ENCODE measurements around the gene FKBP1A. TPM values are rescaled to one million over a fixed set of nuclear protein-coding genes. Genes with fewer than 3 reads are reported as not detected.
"Not testable (repeated sequence)": the region's sequence is repeated elsewhere in the genome, so short reads cannot be mapped to it uniquely, and the experiment has no call there.

Gene FKBP1A
- total RNA-seq, 1 experiment from 2014 or later = 158 TPM

DNA sequence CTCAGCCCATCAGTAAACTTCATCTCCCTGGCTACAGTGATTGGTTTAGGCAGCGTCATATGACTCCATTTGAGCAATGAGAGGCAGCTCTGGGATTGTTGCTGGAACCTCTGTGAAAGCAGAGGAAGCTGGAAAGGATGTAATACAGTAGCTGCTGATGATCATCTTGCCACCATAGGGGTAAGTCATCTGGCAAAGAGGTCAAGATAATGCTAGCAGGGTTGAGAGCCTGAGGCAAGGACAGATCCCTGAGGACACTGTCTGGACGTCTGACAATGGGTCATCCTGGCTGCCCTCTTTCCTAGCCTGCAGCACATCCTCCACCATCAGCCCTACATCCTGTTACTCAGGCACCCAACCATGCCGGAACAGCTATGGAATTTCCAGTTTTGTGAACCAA, 25.5 kb upstream of the FKBP1A start:
- DNase-seq (ENCODE audit: low spot score) = no peak
- in situ Hi-C loops (cut with HindIII; ENCODE audit: low sequenced_read_pairs) = no loop called here

GRCh38 chr20:1417790-1418189, 24.9 kb upstream of the FKBP1A start:
- DNase-seq (ENCODE audit: low spot score) = no peak
- in situ Hi-C loops (cut with HindIII; ENCODE audit: low sequenced_read_pairs) = no loop called here

DNA sequence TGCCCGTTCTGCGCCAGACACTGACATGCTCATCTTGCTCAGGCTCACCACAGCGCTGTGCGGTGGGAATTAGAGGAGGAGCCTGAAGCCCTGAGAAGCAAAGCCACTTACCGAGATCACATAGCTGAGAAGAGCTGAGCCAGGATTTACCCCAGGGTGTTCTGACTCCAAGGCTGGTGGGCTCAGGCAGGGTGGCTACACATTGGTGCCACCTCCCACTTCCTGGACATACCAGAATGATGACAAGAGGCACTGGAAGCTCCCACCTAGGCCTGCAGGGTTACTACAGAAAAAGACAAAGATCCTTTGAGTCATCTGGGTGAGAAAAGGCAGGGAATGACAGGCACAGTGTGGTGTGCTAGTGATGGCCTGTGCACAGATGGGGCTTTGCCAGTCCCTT, 24.4 kb upstream of the FKBP1A start:
- no peak for DNase-seq (ENCODE audit: low spot score)
- in situ Hi-C loops (cut with HindIII; ENCODE audit: low sequenced_read_pairs) = no loop called here

DNA sequence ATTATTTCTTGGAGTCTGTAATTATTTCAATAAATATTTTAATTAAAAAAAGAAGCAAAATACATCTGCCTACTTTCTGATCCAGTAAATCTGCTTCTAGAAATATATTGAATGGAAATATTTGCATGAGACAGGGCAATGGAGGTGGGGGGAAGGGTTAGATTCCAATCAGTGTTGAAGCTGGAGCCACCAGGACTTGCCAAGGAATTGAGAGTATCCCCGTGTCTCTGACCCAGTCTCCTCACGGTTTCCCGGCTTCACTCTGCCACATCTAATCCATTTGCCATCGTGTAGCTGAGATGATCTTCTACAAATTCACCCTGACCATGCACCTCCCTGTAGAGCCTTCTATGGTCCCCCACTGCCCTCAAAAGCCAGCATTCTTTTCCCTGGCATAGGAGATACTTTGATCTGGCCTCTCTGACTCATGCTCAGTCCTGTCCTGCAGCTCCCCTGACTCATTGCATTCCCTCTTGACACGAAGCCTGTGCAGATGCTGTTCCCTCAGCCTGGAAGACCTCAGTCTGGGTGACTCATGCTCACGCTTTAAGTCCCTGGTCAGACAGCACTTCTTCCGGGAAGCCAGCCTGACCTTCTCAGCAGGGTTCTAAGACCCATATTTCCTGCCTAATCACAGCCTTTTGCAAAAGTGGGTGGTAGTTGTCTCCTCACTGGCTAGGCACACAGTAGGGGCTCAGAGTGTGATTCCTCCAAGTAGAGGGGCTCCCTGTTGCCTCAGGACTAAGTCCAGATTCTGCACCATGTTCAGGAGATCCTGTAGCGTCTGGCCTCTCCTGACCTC, 23.0 kb upstream of the FKBP1A start:
- DNase-seq (ENCODE audit: low spot score) = peak; percentile 12
- in situ Hi-C loops (cut with HindIII; ENCODE audit: low sequenced_read_pairs) = no loop called here

DNA sequence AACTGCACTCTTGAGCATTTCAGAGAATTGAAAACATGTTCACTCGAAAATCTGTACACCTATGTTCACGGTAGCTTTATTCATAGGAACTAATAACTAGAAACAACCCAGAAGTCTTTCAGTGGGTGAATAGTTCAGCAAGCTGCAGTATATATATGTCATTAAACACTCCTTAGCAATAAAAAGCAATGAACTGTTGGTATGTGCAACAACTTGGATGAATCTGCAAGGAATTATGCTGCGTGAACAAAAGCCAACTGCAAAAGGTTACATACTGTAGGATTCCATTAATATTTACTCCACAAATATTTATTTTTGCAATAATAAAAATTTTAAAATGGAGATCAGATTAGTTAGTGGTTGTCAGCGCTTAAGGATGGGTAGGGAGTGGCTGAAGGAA, 22.1 kb upstream of the FKBP1A start:
- DNase-seq (ENCODE audit: low spot score) = no peak
- in situ Hi-C loops (cut with HindIII; ENCODE audit: low sequenced_read_pairs) = no loop called here

- in situ Hi-C loops (cut with HindIII; ENCODE audit: low sequenced_read_pairs) = no loop called here
- no peak for DNase-seq (ENCODE audit: low spot score)
Observed at GRCh38 chr20:1405801-1406200, 12.9 kb upstream of the FKBP1A start.

DNA sequence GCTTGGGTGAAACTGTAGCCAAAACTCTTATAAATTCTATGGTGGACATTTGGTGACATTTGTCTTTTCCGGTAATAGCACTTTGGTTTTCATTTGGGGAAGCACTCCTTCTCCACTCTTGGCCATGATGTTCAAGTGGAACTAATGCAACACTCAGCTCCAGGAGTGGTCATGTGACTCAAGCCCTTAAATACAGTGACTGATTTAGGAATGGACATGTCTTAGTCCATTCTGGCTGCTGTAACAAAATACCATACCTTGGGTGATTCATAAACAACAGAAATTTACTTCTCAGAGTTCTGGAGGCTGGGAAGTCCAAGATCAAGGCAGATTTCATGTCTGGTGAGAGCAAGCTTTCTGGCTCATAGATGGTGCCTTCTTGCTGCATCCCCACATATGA, 10.8 kb upstream of the FKBP1A start:
- in situ Hi-C loops (cut with HindIII; ENCODE audit: low sequenced_read_pairs) = no loop called here
- DNase-seq (ENCODE audit: low spot score) = no peak

DNA sequence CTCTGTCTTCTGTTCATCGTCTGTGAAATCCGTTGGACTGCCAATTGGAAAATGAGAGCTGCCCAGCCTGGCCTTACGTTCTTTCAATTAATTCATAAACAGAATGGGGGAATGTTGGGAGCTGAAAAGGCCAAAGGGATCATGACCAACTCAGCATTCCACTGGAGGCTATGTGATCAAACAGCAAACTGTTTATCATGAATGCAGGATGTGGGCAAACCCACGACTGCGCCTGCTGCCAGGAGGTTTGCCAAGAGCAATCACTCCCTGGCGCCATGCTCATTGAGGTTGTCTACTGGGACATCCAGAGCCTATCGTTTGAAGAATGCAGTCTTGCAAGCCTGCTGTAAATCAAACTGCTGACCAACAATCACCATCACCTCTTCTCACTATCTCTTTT, 9.3 kb upstream of the FKBP1A start:
- in situ Hi-C loops (cut with HindIII; ENCODE audit: low sequenced_read_pairs) = no loop called here

GRCh38 chr20:1401451-1401907, 8.6 kb upstream of the FKBP1A start:
- DNase-seq (ENCODE audit: low spot score) = no peak
- in situ Hi-C loops (cut with HindIII; ENCODE audit: low sequenced_read_pairs) = no loop called here

More for the DNA sequence above, 9.3 kb upstream of the FKBP1A start:
- DNase-seq (ENCODE audit: low spot score) = no peak

DNA sequence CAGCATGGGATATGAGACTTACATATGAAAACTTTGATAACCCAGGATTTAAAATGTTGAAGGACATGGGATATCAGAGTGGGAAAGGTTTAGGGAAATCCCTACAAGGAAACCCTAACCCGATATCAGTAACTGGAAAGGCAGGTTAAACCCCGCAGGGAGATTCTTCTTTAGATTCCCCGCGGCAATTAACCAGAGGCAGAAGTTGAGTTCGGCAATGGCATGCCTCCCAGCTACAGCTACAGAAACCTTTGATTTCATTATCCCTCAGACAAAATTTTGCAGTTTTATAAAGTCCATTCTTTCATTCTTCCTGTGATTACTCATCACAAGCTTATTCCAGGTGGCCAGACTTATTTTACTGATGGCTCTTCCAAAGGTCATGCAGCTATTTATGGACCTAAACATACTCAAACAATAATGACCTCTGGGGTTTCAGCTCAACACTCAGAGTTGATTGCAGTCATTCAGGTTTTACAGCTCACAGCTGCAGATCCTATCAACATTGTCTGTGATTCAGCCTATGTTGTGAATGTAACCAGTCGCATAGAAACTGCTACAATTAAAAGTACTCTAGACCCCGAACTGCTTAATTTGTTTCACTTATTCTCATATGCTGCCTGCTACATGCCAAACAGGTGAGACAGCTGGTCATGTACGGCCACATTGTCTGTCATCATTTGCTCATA, 7.0 kb upstream of the FKBP1A start:
- DNase-seq (ENCODE audit: low spot score); in situ Hi-C loops (cut with HindIII; ENCODE audit: low sequenced_read_pairs): not testable (repeated sequence)

DNA sequence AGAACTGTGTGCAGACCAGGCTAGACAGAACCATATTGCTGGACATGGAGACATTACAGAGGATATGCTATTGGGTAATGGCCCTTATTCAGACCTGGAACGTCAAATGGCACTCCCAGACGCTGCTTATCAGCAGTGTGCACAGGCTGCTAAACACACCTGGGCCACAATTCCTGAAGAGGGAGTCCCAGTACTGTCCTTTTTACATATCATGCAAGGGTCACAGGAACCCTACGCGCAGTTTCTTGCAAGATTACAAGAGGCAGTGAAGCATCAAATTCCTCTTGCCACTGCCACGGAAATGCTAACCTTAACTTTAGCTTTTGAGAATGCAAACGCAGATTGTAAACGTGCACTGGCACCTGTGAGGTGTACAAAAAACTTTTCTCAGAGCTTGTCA, 5.3 kb upstream of the FKBP1A start:
- DNase-seq (ENCODE audit: low spot score); in situ Hi-C loops (cut with HindIII; ENCODE audit: low sequenced_read_pairs): not testable (repeated sequence)

DNA sequence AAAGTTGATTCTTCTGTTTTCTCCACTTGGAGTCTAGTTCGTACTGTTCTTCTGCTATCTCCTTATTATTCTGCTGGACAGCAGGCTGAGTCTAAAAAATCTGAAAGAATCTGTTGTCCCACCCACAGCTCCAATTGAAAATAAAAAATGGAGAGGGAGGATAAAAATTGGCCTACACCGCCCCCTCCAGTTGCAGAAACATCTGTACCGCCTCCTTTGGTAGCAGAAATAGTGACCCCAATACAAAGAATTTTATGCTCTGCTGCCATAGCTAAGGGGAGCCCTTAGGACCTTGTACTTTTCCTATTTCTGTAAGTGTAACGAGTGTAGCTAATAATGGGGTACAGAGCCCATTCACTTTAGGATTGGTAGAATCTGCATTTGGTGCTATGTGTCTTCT, 4.9 kb upstream of the FKBP1A start:
- in situ Hi-C loops (cut with HindIII; ENCODE audit: low sequenced_read_pairs) = no loop called here
- DNase-seq (ENCODE audit: low spot score) = no peak

DNA sequence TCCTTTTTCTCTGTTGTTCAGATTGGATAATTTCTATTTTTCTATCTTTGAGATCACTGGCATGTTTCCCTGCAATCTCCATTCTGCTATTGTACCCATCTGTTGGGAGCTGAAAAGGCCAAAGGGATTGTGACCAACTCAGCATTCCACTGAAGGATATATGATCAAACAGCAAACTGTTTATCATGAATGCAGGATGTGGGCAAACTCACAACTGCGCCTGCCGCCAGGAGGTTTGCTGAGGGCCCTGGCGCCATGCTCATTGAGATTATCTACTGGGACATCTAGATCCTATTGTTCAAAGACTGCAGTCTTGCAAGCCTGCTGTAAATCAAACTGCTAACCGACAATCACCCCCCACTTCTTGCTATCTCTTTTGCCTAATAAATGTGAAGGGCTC, 3.8 kb upstream of the FKBP1A start:
- in situ Hi-C loops (cut with HindIII; ENCODE audit: low sequenced_read_pairs) = no loop called here
- no peak for DNase-seq (ENCODE audit: low spot score)

DNA sequence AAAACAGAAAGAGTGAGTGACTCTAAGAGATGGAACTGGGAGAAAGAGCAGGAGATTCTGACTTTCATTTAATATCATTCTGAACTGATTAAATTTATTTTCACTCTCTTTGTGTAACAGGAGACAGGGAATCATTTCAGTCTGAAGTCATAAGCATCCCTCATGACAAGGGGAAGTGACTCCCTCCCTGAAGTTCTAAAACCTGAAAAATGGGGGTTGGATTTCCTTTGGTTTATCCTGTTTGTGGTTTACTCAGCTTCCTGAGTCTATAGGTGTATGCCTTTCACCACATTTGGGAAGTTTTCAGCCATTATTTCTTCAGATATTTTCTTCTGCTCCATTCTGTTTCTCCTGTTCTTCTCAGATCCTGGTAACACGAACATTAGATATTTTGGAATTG, 3.4 kb upstream of the FKBP1A start:
- DNase-seq (ENCODE audit: low spot score) = no peak
- in situ Hi-C loops (cut with HindIII; ENCODE audit: low sequenced_read_pairs) = no loop called here

DNA sequence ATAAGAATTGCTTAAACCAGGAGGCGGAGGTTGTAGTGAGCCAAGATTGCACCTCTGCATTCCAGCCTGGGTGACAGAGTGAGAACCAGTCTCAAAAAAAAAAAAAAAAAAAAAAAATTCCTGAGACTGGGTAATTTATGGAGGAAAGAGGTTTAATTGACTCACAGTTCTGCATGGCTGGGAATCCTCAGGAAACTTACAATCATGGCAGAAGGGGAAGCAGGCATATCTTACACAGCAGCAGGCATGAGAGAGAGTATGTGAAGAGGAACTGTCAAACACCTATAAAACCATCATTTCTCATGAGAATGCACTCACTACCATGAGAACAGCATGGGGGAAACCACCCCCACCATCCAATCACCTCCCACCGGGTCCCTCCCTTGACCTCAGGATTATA, 1.8 kb upstream of the FKBP1A start:
- in situ Hi-C loops (cut with HindIII; ENCODE audit: low sequenced_read_pairs) = no loop called here
- no peak for DNase-seq (ENCODE audit: low spot score)

DNA sequence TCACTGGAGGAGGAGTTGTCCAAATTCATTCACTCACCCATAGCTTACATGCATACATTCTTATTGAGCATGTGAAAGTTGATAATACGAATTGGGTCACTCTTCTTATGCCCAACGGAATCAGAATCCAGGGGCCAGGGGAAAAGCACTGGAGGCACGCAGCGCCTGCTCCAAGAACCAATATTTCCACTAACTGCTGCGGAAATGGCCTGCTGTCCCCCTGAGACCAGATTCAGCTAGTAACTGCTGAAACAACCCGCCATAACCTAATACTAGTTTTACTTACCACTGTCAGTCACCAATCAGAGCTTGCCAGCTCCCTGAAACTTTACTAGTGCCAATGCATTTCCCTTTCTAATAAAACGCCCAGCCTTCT, 641 bp upstream of the FKBP1A start:
- no peak for DNase-seq (ENCODE audit: low spot score)
- in situ Hi-C loops (cut with HindIII; ENCODE audit: low sequenced_read_pairs) = no loop called here

- no peak for DNase-seq (ENCODE audit: low spot score)
- in situ Hi-C loops (cut with HindIII; ENCODE audit: low sequenced_read_pairs) = no loop called here
Observed at GRCh38 chr20:1392443-1392692, 486 bp downstream of the FKBP1A start.

GRCh38 chr20:1391640-1392442, 1.0 kb downstream of the FKBP1A start:
- in situ Hi-C loops (cut with HindIII; ENCODE audit: low sequenced_read_pairs) = no loop called here
- no peak for DNase-seq (ENCODE audit: low spot score)

DNA sequence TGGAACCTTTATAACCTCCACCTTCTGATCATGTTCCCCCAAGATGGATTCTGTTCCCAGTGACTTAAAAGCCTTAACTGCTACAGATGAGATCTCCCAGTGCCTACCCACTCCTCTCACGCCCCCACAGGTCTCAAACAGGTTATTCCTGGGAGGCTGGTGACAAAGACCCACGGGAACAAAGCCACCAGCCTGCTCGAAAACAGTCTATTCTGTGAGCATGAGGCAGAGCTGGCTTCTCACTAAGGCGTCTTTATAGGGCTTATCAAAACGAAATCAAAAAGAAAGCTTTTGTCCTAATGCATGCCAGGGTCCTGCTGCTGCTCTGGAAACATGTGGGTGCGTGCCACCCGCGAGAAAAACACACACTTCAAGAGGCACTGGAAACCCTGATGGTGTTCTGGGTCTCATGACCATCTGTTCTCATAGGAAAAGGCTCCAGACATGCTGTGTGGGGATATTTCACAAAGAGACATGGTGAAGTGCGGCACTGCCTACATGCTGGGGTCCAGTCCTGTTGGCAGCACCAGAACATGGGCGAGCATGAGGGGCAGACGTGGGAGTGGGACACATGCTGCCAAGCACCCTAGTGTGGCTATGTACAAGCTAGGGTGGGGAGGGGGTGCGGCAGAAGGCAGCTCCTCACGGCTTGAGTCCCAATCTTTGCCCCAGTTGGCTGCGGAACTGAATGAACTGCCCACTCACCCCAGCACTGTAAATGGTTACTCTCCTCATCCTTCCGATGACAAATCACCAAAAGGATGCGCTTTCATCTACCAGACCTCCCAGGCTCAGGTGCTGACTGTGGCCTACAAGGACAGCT, 2.1 kb downstream of the FKBP1A start:
- in situ Hi-C loops (cut with HindIII; ENCODE audit: low sequenced_read_pairs) = no loop called here
- DNase-seq (ENCODE audit: low spot score) = no peak

All from G401 (cell line).